ENCODE data around the gene AKT2.
"Not testable (repeated sequence)": the region's sequence is repeated elsewhere in the genome, so short reads cannot be mapped to it uniquely, and the experiment has no call there.

The AKT2 gene

DNA sequence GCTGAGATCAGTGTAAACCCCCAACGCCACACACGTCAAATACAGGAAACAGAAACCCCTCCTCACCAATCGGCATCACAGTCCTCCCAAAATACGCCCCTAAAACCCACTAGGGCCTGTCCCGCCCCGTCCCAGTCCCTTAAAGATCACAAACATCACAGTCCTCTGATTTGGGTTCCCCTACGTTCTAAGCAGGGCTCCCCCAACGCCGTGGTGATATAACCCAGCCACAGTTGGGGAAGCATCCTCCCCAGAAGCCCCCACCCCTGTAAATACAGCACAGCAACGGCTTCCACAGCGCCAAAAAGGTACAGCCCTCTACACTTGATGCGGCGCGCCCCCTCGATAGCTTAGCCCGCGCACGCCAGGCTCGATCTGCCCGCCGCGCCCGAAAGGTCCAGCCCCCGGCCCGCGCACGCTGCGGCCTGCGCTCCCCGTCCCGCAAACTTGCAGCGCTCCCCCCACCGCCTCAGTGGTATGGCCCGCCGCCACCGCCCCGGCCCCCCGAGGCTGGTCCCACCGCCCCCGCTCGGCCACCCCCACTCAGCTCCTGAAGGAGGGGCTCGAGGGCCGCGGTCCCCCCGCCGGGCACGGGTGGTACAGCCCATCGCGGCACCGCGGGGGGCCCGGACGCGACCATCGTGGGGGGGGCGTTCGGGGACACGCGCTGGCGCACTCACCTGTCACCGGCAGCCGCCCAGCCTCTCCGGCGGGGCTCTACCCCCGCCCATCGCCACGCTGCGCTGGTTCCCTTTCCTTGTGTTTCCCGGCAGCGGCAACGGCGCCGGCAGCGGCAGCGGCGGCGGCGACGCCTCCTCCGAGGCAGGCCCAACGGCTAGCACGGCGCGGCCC is at the start of gene AKT2:
Gene AKT2 (minus strand): TSS at position 845 of the 852 bp plus-strand sequence. CDS start 20,078 bp downstream, outside the sequence.
- TF ChIP-seq, protein P1, sequence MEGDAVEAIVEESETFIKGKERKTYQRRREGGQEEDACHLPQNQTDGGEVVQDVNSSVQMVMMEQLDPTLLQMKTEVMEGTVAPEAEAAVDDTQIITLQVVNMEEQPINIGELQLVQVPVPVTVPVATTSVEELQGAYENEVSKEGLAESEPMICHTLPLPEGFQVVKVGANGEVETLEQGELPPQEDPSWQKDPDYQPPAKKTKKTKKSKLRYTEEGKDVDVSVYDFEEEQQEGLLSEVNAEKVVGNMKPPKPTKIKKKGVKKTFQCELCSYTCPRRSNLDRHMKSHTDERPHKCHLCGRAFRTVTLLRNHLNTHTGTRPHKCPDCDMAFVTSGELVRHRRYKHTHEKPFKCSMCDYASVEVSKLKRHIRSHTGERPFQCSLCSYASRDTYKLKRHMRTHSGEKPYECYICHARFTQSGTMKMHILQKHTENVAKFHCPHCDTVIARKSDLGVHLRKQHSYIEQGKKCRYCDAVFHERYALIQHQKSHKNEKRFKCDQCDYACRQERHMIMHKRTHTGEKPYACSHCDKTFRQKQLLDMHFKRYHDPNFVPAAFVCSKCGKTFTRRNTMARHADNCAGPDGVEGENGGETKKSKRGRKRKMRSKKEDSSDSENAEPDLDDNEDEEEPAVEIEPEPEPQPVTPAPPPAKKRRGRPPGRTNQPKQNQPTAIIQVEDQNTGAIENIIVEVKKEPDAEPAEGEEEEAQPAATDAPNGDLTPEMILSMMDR (IDR thresholded peaks at IDR 0.05; ENCODE audit: extremely low read depth, missing control alignments): no peak
- peak; percentile 81 for DNase-seq (ENCODE audit: low spot score)

DNA sequence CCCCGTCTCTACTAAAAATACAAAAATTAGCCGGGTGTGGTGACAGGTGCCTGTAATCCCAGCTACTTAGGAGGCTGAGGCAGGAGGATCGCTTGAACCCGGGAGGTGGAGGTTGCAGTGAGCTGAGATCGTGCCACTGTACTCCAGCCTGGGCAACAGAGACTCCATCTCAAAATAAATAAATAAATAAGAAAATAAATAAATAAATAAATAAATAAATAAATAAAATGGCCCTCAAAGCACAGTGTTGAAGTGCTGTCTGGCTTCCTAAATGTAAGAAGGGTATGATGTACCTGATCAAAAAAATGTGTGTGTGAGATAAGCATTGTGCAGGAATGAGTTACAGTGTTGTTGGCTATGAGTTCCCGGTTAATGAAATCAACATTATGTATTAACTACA is 47.9 kb upstream of the AKT2 start:
- DNase-seq (ENCODE audit: low spot score): not testable (repeated sequence)

DNA sequence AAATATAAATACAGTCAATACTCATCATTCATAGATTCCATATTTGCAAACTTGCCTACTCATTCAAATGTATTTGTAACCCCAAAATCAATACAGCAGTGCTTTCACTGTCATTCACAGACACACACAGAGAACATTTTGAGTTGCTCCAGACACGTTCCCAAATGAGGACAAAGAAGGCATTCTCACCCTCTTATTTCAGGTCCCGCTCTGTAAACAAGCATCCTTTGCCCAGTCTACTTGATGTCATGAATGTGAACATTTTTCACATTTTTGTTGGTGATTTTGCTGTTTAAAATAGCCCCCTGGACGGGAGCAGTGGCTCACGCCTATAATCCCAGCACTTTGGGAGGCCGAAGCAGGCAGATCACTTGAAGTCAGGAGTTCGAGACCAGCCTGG is 47.5 kb upstream of the AKT2 start:
- TF ChIP-seq, protein P1 (IDR thresholded peaks at IDR 0.05; ENCODE audit: extremely low read depth, missing control alignments): no peak
- DNase-seq (ENCODE audit: low spot score): no peak

DNA sequence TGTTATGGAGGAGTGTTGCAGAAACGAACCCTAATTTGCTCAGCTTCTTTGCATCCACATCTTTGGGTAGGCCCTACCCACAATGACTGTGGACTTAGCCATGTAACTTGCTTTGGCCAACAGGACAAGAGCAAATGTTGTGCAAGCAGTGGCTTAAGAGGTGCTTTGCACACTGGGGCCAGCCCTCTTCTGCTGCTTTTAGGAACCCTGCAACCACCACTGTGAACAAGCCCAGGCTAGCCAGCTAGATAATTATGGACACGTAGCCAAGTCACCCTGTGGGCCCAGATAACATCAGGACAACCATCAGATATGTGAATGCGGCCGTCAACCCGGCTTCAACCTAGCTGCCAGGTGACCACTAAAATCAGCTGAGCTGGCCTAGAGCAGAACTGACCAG is 45.9 kb upstream of the AKT2 start:
- TF ChIP-seq, protein P1 (IDR thresholded peaks at IDR 0.05; ENCODE audit: extremely low read depth, missing control alignments): no peak
- DNase-seq (ENCODE audit: low spot score): no peak

DNA sequence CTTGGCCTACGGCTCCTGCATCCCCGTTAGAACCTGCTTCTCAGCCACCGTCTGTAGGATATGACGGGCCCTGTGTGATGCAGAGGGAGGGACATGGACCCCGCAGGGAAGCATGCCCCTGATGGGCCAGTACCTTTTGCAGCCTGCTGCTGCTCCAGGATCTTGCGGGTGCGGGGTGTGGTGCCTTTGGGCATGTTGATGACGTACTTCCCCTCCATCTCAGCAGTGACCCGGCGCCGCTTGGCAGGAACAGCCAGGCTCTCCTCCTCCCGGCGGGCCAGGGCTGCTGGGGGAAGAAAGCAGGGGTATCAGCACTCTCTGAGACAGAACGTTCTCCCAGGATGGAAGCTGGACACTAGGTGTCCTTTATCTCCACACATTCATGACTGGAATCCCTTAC is 41.1 kb upstream of the AKT2 start:
- DNase-seq (ENCODE audit: low spot score): no peak
- TF ChIP-seq, protein P1 (IDR thresholded peaks at IDR 0.05; ENCODE audit: extremely low read depth, missing control alignments): no peak

DNA sequence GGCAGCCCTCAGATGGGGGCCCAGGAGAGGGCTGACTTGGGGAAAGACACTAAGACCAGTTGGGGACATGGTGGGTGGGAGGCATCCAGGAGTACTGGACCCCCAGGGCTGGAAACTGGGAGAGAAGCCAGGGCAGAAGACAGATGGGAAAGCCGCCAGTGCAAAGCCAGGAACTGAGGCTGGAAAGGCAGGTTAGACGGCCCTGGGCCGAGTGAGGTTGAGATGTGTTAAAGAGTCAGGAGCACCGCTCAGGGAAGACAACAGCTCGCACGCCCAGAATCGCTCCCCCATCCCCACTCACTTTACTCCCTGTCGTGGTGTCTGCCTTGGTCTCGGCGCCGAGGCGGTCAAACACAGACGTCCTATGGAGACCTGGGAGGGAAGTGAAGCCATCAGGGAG is 38.6 kb upstream of the AKT2 start:
- DNase-seq (ENCODE audit: low spot score): no peak
- TF ChIP-seq, protein P1 (IDR thresholded peaks at IDR 0.05; ENCODE audit: extremely low read depth, missing control alignments): no peak

DNA sequence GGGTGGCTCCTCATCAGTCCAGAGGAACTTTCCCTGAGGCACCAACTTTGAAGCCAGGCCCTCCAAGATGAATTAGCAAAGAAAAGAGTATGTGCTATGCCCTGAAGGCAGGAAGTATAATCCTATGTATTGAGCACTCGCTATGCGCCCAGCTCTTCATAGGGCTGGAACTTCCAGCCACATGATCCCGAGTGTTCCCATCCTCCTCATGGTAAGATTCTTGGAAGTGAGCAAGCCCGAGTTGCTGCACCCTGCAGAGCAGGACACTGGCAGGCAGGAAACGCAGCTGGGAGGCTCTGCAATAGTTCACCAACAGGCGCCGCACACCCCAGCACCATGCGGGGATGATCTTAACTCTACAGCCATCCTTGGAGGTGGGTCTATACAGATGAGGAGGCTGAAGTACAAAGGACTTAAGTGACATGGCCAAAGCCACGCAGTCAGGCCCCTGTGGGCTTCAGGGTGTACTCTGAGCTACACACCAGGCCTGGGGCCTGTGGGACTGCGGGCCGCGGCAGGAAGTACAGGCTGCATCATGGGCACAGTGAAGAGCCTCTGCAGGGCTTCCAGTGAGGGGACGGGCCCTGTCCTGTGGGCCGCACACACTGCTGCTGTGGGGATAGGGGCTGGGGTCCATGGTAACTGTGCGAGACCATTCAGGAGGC is 37.9 kb upstream of the AKT2 start:
- TF ChIP-seq, protein P1 (IDR thresholded peaks at IDR 0.05; ENCODE audit: extremely low read depth, missing control alignments): no peak
- DNase-seq (ENCODE audit: low spot score): no peak
